Neural cell (in vitro differentiated cells): Measurements from ENCODE around the gene PEAK3. TPM values are rescaled to one million over a fixed set of nuclear protein-coding genes. Genes with fewer than 3 reads are reported as not detected.

ENCODE experiments used
- H2AFZ ChIP-seq: fragments of 200-600, 300-800 bp; sonication (generic), shearing (Covaris generic); 2 replicates; pipeline ENCODE4 v1.6.0; 2014; ENCODE audit warnings: low read depth, mild to moderate bottlenecking, antibody characterized with exemption, low read length, moderate library complexity
- H3F3A ChIP-seq: fragments of 200-600 bp; shearing (Covaris generic); 2 replicates; pipeline ENCODE4 v1.6.1; 2016; ENCODE audit warnings: mild to moderate bottlenecking, moderate library complexity, mixed read lengths, antibody characterized with exemption, low read length; ENCODE audit not compliant: insufficient read depth, poor library complexity, severe bottlenecking
- H3K27ac ChIP-seq: fragments of 200-600, 300-800 bp; sonication (generic), shearing (Covaris generic); 2 replicates; pipeline ENCODE4 v1.5.1; 2014; ENCODE audit warnings: mild to moderate bottlenecking, low read length, moderate library complexity
- H3K27me3 ChIP-seq: fragments of 300-800, 200-600 bp; sonication (generic), shearing (Covaris generic); 2 replicates; pipeline ENCODE4 v1.6.0; 2014; ENCODE audit warnings: mild to moderate bottlenecking, low read depth, low read length, moderate library complexity; ENCODE audit not compliant: insufficient read depth
- H3K36me3 ChIP-seq: fragments of 300-800, 200-600 bp; sonication (generic), shearing (Covaris generic); 2 replicates; pipeline ENCODE4 v1.5.1; 2014; ENCODE audit warnings: mild to moderate bottlenecking, antibody characterized with exemption, low read length, moderate library complexity; ENCODE audit not compliant: insufficient read depth
- H3K4me2 ChIP-seq: fragments of 300-800, 200-600 bp; sonication (generic), shearing (Covaris generic); 2 replicates; pipeline ENCODE4 v1.6.0; 2014; ENCODE audit warnings: mild to moderate bottlenecking, low read length
- H3K4me3 ChIP-seq: fragments of 300-800, 200-600 bp; sonication (generic), shearing (Covaris generic); 2 replicates; pipeline ENCODE4 v1.5.1; 2014; ENCODE audit warnings: mild to moderate bottlenecking, low read length, moderate library complexity
- H3K79me2 ChIP-seq: fragments of 200-600 bp; shearing (Covaris generic); replicated peaks from 2 replicates; pipeline ENCODE4 v1.6.0; 2014; ENCODE audit warnings: mild to moderate bottlenecking, low read length, moderate library complexity; ENCODE audit not compliant: insufficient read depth
- H3K9ac ChIP-seq: fragments of 300-800, 200-600 bp; sonication (generic), shearing (Covaris generic); 2 replicates; pipeline ENCODE4 v1.6.1; 2016; ENCODE audit warnings: mild to moderate bottlenecking, low read length, mixed read lengths
- H3K9me2 ChIP-seq: fragments of 200-600 bp; shearing (Covaris generic); 2 replicates; pipeline ENCODE4 v1.6.1; 2016; ENCODE audit warnings: mild to moderate bottlenecking, low read length, mixed read lengths; ENCODE audit not compliant: insufficient read depth
- H3K9me3 ChIP-seq: fragments of 200-600, 300-800 bp; sonication (generic), shearing (Covaris generic); 2 replicates; pipeline ENCODE4 v1.6.1; 2016; ENCODE audit warnings: mild to moderate bottlenecking, mixed run types, low read length, moderate library complexity, mixed read lengths
- H4K20me1 ChIP-seq: fragments of 200-600 bp; shearing (Covaris generic); 2 replicates; pipeline ENCODE4 v1.6.1; 2016; ENCODE audit warnings: mild to moderate bottlenecking, mixed run types; ENCODE audit not compliant: insufficient read depth
- EP300 ChIP-seq: fragments of 450-650 bp; conservative IDR thresholded peaks from 2 replicates; pipeline ENCODE4 v1.6.1; 2014; ENCODE audit warnings: antibody characterized with exemption, mild to moderate bottlenecking, moderate library complexity; ENCODE audit not compliant: poor library complexity, severe bottlenecking
- EZH2 ChIP-seq: fragments of 200-600, 300-800 bp; shearing (Covaris generic), sonication (generic); IDR thresholded peaks from 2 replicates; pipeline ENCODE4 v1.6.1; 2014; ENCODE audit warnings: antibody characterized with exemption, low read length, borderline replicate concordance, mild to moderate bottlenecking; ENCODE audit not compliant: insufficient read depth, poor library complexity, severe bottlenecking
- MXI1 ChIP-seq: fragments of 450-650 bp; conservative IDR thresholded peaks from 2 replicates; pipeline ENCODE4 v1.6.1; 2014; ENCODE audit warnings: antibody characterized with exemption, mild to moderate bottlenecking; ENCODE audit not compliant: poor library complexity, severe bottlenecking
- POLR2AphosphoS5 ChIP-seq: IDR thresholded peaks from 2 replicates; pipeline ENCODE4 v1.6.1; 2012
- RAD21 ChIP-seq: fragments of 450-650 bp; conservative IDR thresholded peaks from 2 replicates; pipeline ENCODE4 v1.6.1; 2014; ENCODE audit warnings: antibody characterized with exemption, mild to moderate bottlenecking, moderate library complexity
- SMC3 ChIP-seq: fragments of 450-650 bp; conservative IDR thresholded peaks from 2 replicates; pipeline ENCODE4 v1.6.1; 2014; ENCODE audit warnings: antibody characterized with exemption, mild to moderate bottlenecking, moderate library complexity; ENCODE audit not compliant: poor library complexity
- polyA plus RNA-seq: library from polyadenylated mRNA; depleted of rRNA; stranded (reverse); fragments of >200 nt; gene quantifications from 2 replicates; pipeline ENCODE4 v1.2.3, GENCODE V29; 2014
- TF ChIP-seq, protein P1 (sequence below): fragments of 450-650 bp; IDR thresholded peaks from 2 replicates; pipeline ENCODE4 v1.5.1; 2014; ENCODE audit warnings: antibody characterized with exemption, mild to moderate bottlenecking, moderate library complexity; ENCODE audit not compliant: poor library complexity, severe bottlenecking
- TF ChIP-seq, protein P2 (sequence below): IDR thresholded peaks from 2 replicates; pipeline ENCODE4 v1.6.1; 2012; ENCODE audit warnings: borderline replicate concordance

The PEAK3 gene
- polyA plus RNA-seq, 1 donor from 2014 or later: not detected

DNA sequence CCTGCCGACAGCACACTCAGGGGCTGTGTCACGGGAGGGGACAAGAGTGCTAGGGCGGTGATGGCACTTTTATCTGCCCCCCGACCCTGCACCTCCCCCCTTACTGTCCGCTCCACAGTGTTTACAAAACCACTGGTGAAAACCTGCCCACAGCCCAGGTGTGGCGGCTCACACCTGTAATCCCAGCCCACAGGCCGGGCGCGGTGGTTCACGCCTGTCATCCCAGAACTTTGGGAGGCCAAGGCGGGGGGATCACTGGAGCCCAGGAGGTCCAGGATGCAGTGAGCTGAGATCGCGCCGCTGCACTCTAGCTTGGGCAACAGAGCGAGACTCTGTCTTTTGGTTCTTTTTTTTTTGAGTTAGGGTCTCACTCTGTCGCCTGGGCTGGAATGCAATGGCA is 14.2 kb upstream of the PEAK3 start:
- Histone ChIP-seq H3K36me3 (no peaks in the 10 kb centered on the region), H3K9me3 (no peaks in the 10 kb centered on the region), H3F3A (no peaks in the 10 kb centered on the region), H3K9ac (no peak overlapping the region), H4K20me1 (no peaks in the 10 kb centered on the region), H3K9me2 (no peaks in the 10 kb centered on the region), H3K27ac (no peak overlapping the region), H3K4me3 (no peak overlapping the region), H3K4me2 (no peak overlapping the region), H2AFZ (no peak overlapping the region), H3K27me3 (peaks cover 13% of the 10 kb centered on the region), H3K79me2 (no peaks in the 10 kb centered on the region)
- TF ChIP-seq EP300 (no peak), EZH2 (no peak), SMC3 (no peak), MXI1 (no peak)
- TF ChIP-seq, protein P1, sequence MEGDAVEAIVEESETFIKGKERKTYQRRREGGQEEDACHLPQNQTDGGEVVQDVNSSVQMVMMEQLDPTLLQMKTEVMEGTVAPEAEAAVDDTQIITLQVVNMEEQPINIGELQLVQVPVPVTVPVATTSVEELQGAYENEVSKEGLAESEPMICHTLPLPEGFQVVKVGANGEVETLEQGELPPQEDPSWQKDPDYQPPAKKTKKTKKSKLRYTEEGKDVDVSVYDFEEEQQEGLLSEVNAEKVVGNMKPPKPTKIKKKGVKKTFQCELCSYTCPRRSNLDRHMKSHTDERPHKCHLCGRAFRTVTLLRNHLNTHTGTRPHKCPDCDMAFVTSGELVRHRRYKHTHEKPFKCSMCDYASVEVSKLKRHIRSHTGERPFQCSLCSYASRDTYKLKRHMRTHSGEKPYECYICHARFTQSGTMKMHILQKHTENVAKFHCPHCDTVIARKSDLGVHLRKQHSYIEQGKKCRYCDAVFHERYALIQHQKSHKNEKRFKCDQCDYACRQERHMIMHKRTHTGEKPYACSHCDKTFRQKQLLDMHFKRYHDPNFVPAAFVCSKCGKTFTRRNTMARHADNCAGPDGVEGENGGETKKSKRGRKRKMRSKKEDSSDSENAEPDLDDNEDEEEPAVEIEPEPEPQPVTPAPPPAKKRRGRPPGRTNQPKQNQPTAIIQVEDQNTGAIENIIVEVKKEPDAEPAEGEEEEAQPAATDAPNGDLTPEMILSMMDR: no peak

DNA sequence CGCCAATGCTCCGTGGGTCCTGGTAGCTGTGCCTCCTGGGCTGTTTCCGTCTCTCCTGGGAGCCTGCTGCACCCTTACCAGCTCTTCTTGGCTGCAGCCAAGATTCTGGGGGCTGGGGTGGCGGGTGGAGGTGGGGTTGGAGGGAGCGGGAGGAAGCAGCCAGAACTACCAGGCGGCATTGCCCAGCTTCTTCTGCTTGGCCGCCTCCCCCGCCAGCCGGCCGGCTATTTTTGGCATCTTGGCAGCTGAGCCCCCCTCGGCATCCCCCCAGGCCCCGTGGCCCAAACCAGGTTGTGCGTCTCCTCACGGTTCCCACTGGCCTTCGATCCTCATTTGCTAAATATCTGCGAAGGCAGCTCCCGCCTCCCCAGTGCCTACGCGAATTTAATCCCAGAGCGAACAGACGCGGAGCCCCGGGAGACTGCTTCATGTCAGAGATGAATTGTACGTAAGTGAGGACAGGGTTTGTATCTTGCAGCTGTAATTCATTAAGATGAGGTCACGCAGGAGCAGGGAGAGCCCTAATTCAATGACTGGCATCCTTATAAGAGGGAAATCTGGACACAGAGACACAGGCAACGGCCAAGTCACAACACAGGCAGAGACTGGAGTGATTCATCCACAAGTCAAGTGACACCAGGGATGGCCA is 12.8 kb upstream of the PEAK3 start:
- H3K9ac ChIP-seq: no peak overlapping the region

More for the DNA sequence above, 12.8 kb upstream of the PEAK3 start:
- Histone ChIP-seq H3K36me3 (no peaks in the 10 kb centered on the region), H3K4me3 (no peak overlapping the region), H3K9me3 (no peaks in the 10 kb centered on the region), H3K27ac (no peak overlapping the region), H4K20me1 (no peaks in the 10 kb centered on the region), H3F3A (no peaks in the 10 kb centered on the region), H3K27me3 (peaks cover 26% of the 10 kb centered on the region), H3K4me2 (no peak overlapping the region), H3K79me2 (no peaks in the 10 kb centered on the region), H2AFZ (no peak overlapping the region), H3K9me2 (no peaks in the 10 kb centered on the region)
- TF ChIP-seq, protein P2, sequence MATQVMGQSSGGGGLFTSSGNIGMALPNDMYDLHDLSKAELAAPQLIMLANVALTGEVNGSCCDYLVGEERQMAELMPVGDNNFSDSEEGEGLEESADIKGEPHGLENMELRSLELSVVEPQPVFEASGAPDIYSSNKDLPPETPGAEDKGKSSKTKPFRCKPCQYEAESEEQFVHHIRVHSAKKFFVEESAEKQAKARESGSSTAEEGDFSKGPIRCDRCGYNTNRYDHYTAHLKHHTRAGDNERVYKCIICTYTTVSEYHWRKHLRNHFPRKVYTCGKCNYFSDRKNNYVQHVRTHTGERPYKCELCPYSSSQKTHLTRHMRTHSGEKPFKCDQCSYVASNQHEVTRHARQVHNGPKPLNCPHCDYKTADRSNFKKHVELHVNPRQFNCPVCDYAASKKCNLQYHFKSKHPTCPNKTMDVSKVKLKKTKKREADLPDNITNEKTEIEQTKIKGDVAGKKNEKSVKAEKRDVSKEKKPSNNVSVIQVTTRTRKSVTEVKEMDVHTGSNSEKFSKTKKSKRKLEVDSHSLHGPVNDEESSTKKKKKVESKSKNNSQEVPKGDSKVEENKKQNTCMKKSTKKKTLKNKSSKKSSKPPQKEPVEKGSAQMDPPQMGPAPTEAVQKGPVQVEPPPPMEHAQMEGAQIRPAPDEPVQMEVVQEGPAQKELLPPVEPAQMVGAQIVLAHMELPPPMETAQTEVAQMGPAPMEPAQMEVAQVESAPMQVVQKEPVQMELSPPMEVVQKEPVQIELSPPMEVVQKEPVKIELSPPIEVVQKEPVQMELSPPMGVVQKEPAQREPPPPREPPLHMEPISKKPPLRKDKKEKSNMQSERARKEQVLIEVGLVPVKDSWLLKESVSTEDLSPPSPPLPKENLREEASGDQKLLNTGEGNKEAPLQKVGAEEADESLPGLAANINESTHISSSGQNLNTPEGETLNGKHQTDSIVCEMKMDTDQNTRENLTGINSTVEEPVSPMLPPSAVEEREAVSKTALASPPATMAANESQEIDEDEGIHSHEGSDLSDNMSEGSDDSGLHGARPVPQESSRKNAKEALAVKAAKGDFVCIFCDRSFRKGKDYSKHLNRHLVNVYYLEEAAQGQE: no peak
- no peak for TF ChIP-seq EZH2
- TF ChIP-seq EP300: no peak
- peak; percentile 33 for TF ChIP-seq POLR2AphosphoS5
- no peak for TF ChIP-seq RAD21
- TF ChIP-seq, protein P1: no peak
- no peak for TF ChIP-seq SMC3
